Smooth muscle cell (in vitro differentiated cells): ENCODE measurements around the gene CXCL16. TPM values are rescaled to one million over a fixed set of nuclear protein-coding genes. Genes with fewer than 3 reads are reported as not detected.

Experiments used
- DNase-seq: peaks from one replicate; lab custom pipeline; 2025; ENCODE audit not compliant: unreplicated experiment; lab: John Stamatoyannopoulos, UW
- H2AFZ ChIP-seq: fragments of 200-600 bp; sonication (generic); 2 replicates; pipeline ENCODE4 v1.6.0; 2016; ENCODE audit warnings: antibody characterized with exemption, low read depth, mild to moderate bottlenecking
- H3F3A ChIP-seq: fragments of 200-600 bp; sonication (generic); 2 replicates; pipeline ENCODE4 v1.6.0; 2017; ENCODE audit warnings: antibody characterized with exemption, low read depth
- H3K27ac ChIP-seq: fragments of 200-600 bp; sonication (generic); 2 replicates; pipeline ENCODE4 v1.5.1; 2016; ENCODE audit warnings: low read depth, mild to moderate bottlenecking
- H3K27me3 ChIP-seq: fragments of 200-600 bp; sonication (generic); 2 replicates; pipeline ENCODE4 v1.6.1; 2016; ENCODE audit warnings: low read depth, mild to moderate bottlenecking
- H3K36me3 ChIP-seq: fragments of 200-600 bp; sonication (generic); 2 replicates; pipeline ENCODE4 v1.5.1; 2016; ENCODE audit warnings: low read depth
- H3K4me1 ChIP-seq: fragments of 200-600 bp; sonication (generic); 2 replicates; pipeline ENCODE4 v1.5.1; 2016; ENCODE audit warnings: low read depth
- H3K4me2 ChIP-seq: fragments of 200-600 bp; sonication (generic); 2 replicates; pipeline ENCODE4 v1.6.0; 2016; ENCODE audit warnings: mild to moderate bottlenecking
- H3K4me3 ChIP-seq: fragments of 200-600 bp; sonication (generic); 2 replicates; pipeline ENCODE4 v1.5.1; 2016; ENCODE audit warnings: mild to moderate bottlenecking
- H3K79me2 ChIP-seq: fragments of 200-600 bp; sonication (generic); 2 replicates; pipeline ENCODE4 v1.6.0; 2016; ENCODE audit warnings: low read depth, mild to moderate bottlenecking
- H3K9ac ChIP-seq: fragments of 200-600 bp; sonication (generic); 2 replicates; pipeline ENCODE4 v1.6.0; 2016; ENCODE audit warnings: low read depth
- H3K9me3 ChIP-seq: fragments of 200-600 bp; sonication (generic); replicated peaks from 2 replicates; pipeline ENCODE4 v1.5.1; 2016; ENCODE audit warnings: low read depth
- H4K20me1 ChIP-seq: fragments of 200-600 bp; sonication (generic); 2 replicates; pipeline ENCODE4 v1.6.0; 2016; ENCODE audit warnings: low read depth
- WGBS: methylation state at CpG from one replicate; pipeline ENCODE4 v1.1.7; 2016; ENCODE audit warnings: low lambda C conversion rate; 5-methylcytosine and 5-hydroxymethylcytosine counted together
- polyA plus RNA-seq: library from polyadenylated mRNA; unstranded; fragments of >200 nt; fragmentation: Nextera tagmentation; extraction: Ambion mirVana; gene quantifications from 2 replicates; pipeline ENCODE4 v1.2.1, GENCODE V29; 2016
- total RNA-seq: library from RNA; depleted of rRNA; stranded (reverse); fragments of >200 nt; gene quantifications from 2 replicates; pipeline ENCODE4 v1.2.3, GENCODE V29; 2014
- TF ChIP-seq, protein P1 (sequence below): fragments of 200-600 bp; sonication (generic); IDR thresholded peaks from 2 replicates; pipeline ENCODE4 v1.5.1; 2017; ENCODE audit warnings: borderline replicate concordance, mild to moderate bottlenecking, antibody characterized with exemption; ENCODE audit not compliant: insufficient read depth, poor library complexity, severe bottlenecking

CXCL16 gene, protein sequence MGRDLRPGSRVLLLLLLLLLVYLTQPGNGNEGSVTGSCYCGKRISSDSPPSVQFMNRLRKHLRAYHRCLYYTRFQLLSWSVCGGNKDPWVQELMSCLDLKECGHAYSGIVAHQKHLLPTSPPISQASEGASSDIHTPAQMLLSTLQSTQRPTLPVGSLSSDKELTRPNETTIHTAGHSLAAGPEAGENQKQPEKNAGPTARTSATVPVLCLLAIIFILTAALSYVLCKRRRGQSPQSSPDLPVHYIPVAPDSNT
- total RNA-seq (2.4 and 3.2 TPM in 2 replicates), polyA plus RNA-seq (2.3 and 9.2 TPM in 2 replicates)

DNA sequence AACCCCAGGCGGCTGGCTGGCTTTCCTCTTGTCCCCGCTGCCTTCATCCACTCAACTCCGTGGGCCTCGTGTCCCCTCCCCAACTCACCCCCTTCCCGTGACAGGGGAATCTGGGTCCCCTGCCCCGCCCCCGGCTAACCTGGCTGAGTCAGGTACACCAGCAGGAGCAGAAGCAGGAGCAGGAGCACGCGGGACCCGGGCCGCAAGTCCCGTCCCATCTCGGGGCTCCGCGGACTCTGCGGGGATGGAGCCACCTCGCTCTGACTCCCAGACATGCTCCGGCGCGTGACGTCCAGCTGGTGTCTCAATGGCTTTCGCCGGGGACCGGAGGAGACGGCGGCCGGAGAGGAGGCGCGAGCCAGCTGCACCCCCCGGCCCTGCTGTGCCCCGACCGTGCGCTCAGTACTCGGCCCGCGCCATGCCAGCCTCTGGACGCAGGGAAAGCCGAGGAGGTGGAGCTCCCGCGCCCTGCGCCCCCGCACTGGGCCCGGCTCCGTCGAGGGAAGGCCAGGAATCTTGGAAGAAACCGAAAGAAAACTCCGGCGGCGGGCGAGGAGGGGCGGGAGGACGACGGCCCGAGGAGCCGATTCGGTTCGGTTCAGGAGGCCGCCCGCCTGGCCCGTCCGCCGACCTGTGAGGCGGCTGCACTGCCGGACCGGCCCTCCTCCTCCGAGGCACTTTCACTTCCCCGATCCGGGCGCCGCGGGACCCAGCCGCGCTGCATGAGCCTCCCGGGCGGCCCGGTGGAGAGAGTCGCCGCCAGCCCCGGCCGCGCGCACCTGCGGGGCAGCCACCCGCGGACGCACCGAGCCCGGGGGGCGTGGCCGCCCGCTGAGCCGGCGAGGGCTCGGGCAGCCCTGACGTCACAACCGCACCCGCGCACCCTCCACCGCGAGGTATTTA, at the start of gene CXCL16, which contains the start of gene ZMYND15:
Gene CXCL16 (minus strand): TSS at position 807 of the 903 bp plus-strand sequence. CDS start 589 bp downstream, at position 218.
Gene ZMYND15 (plus strand): TSS at position 712 of the 903 bp plus-strand sequence. CDS start 716 bp downstream, outside the sequence.
- Histone ChIP-seq H3K79me2 (no peaks in the 10 kb centered on the region), H3K27me3 (peaks cover 65% of the 10 kb centered on the region), H4K20me1 (no peaks in the 10 kb centered on the region), H3K4me1 (peaks cover 11% of the 10 kb centered on the region), H3K4me3 (peak within 1 kb of the TSS; percentile 93), H3K9me3 (no peaks in the 10 kb centered on the region), H3K9ac (peak within 1 kb of the TSS; percentile 51), H3K27ac (no peak within 1 kb of the TSS), H3K4me2 (peak within 1 kb of the TSS; percentile 96), H2AFZ (peak within 1 kb of the TSS; percentile 97), H3F3A (no peaks in the 10 kb centered on the region), H3K36me3 (no peaks in the 10 kb centered on the region)
- TF ChIP-seq, protein P1, sequence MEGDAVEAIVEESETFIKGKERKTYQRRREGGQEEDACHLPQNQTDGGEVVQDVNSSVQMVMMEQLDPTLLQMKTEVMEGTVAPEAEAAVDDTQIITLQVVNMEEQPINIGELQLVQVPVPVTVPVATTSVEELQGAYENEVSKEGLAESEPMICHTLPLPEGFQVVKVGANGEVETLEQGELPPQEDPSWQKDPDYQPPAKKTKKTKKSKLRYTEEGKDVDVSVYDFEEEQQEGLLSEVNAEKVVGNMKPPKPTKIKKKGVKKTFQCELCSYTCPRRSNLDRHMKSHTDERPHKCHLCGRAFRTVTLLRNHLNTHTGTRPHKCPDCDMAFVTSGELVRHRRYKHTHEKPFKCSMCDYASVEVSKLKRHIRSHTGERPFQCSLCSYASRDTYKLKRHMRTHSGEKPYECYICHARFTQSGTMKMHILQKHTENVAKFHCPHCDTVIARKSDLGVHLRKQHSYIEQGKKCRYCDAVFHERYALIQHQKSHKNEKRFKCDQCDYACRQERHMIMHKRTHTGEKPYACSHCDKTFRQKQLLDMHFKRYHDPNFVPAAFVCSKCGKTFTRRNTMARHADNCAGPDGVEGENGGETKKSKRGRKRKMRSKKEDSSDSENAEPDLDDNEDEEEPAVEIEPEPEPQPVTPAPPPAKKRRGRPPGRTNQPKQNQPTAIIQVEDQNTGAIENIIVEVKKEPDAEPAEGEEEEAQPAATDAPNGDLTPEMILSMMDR = no peak
- DNase-seq = peak; percentile 19
- WGBS = 3% methylated on average over 64 of the region's 100 CpGs

DNA sequence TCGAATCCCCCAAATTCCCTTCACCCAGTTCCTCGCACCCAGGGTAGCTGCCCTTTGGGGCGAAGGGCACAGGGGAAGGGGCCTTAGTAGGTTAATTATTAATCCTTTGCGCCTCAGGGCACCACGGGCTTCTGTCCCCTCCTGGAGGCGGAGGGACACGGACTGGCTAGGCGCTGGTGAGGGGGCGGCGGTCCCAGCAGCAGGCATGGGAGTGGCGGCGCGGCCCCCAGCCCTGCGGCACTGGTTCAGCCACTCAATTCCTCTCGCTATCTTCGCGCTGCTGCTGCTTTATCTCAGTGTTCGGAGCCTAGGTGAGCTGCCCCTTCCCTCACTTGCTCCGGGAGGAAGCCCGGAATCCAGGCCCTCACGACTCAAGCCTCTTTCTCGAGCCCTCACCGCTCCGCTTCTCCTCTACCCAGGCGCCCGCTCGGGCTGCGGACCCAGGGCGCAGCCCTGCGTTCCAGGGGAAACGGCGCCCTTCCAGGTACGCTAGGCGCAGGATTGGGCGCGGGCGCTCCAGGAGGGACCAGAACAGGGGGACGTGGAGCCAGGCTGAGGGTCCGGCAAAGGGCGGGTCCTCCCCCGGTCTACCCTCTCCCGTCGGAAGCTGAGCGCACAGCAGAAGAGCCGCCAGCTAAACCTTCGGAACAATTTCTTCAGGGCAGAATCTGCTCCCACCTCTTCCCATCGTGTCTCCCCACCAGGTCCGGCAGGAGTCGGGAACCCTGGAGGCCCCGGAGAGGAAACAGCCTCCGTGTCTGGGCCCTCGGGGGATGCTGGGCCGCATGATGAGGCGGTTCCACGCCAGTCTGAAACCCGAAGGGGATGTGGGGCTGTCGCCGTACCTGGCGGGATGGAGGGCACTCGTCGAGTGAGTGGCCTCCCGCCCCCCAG, 49.3 kb upstream of the CXCL16 start, which contains the start of gene GLTPD2:
Gene GLTPD2 (plus strand): TSS at position 158 of the 894 bp plus-strand sequence. CDS start 48 bp downstream, at position 206.
- H3K27me3 ChIP-seq = no peaks in the 10 kb centered on the region
- H3K9me3 ChIP-seq = no peaks in the 10 kb centered on the region
- peak within 1 kb of the TSS; percentile 84 for H3K27ac ChIP-seq
- 7% methylated on average over 60 of the region's 62 CpGs for WGBS
- peak within 1 kb of the TSS; percentile 92 for H3K4me2 ChIP-seq
- peak within 1 kb of the TSS; percentile 71 for H3K9ac ChIP-seq
- no peaks in the 10 kb centered on the region for H3K79me2 ChIP-seq
- H3K4me1 ChIP-seq = peaks cover 18% of the 10 kb centered on the region
- H2AFZ ChIP-seq = peak within 1 kb of the TSS; percentile 87
- DNase-seq = no peak
- peak within 1 kb of the TSS; percentile 74 for H3K4me3 ChIP-seq
- H3K36me3 ChIP-seq = no peaks in the 10 kb centered on the region
- TF ChIP-seq, protein P1 = no peak
- no peaks in the 10 kb centered on the region for H3F3A ChIP-seq
- no peaks in the 10 kb centered on the region for H4K20me1 ChIP-seq

DNA sequence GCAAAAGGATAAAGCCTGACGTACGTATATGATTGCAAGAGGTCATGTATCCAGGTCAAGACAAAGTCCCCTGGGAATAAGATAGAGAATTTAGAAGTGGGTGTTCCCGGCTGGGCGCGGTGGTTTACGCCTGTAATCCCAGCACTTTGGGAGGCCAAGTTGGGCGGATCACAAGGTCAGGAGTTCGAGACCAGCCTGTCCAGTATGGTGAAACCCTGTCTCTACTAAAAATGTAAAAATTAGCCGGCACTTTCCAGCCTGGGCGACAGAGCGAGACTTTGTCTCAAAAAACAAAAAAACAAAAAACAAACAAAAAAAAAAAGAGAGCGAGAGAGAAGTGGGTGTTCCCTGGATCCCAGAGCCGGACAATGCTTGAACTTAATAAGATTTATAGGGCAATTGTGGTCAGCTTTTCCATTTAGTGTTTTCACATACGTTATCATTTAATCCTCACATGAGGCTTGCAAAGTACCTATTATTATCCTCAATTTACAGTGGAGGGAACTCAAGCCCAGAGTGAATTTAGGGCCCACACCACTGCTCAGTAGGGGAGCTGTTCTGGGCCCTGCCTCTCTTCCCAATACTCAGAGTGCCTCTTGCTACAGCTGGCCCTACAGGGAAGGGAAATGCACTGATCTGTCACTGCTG, 48.6 kb upstream of the CXCL16 start:
- H3K79me2 ChIP-seq = no peaks in the 10 kb centered on the region
- no peaks in the 10 kb centered on the region for H3K27me3 ChIP-seq
- H3F3A ChIP-seq = no peaks in the 10 kb centered on the region
- peak overlapping the region; percentile 71 for H3K9ac ChIP-seq
- no peaks in the 10 kb centered on the region for H4K20me1 ChIP-seq
- peak overlapping the region; percentile 92 for H3K4me2 ChIP-seq
- peaks cover 18% of the 10 kb centered on the region for H3K4me1 ChIP-seq
- TF ChIP-seq, protein P1 = no peak
- H2AFZ ChIP-seq = no peak overlapping the region
- DNase-seq = no peak
- no peaks in the 10 kb centered on the region for H3K9me3 ChIP-seq
- H3K4me3 ChIP-seq = peak overlapping the region; percentile 74
- H3K36me3 ChIP-seq = no peaks in the 10 kb centered on the region
- WGBS = 83% methylated on average over 14 of the region's 14 CpGs
- H3K27ac ChIP-seq = no peak overlapping the region
